HCT116 (cell line): ENCODE data around the gene SVIL. TPM values are rescaled to one million over a fixed set of nuclear protein-coding genes. Genes with fewer than 3 reads are reported as not detected.

Experiments used
- ATAC-seq: fragments of 200-7000 bp; cut with Tn5 transposase; 2 replicates; pipeline ENCODE4 v1.9.1; 2020; ENCODE audit warnings: mild to moderate bottlenecking, moderate library complexity
- BruUV-seq: library from RNA; stranded (reverse); fragments of 400-500 nt; replicated peaks from 2 replicates; lab custom pipeline; 2021; lab: Mats Ljungman, UMichigan
- CTCF ChIA-PET: fragments of 300-600 bp; sonication (Branson Sonifier 250); formaldehyde crosslinking; loops from one replicate; lab custom pipeline; 2021; ENCODE audit warnings: antibody characterized with exemption; lab: Charles Lee
- POLR2A ChIA-PET: fragments of 300-600, 350-600 bp; sonication (Branson Sonifier 250); formaldehyde crosslinking; loops from one replicate; lab custom pipeline; 2021; ENCODE audit warnings: antibody characterized with exemption; lab: Charles Lee
- RAD21 ChIA-PET, 2 experiments: fragments of 300-600 bp; sonication (Branson Sonifier 250); formaldehyde crosslinking; loops; one replicate each; lab custom pipeline; 2023; ENCODE audit warnings: low total read pairs in 2 of 2; ENCODE audit not compliant: uncharacterized antibody in 2 of 2, unreplicated experiment in 2 of 2, low non-redundant PET in 1 of 2; lab: Charles Lee
- DNase-seq: peaks from one replicate; pipeline ENCODE4 v3.0.0-alpha.2; 2010; ENCODE audit warnings: low read depth, low spot score
- H2AFZ ChIP-seq: fragments of 200-600 bp; shearing (Covaris generic), sonication (generic); 2 replicates; pipeline ENCODE4 v1.6.1; 2017; ENCODE audit warnings: low read depth, mixed run types, mixed read lengths, antibody characterized with exemption, low read length; ENCODE audit not compliant: poor library complexity, severe bottlenecking
- H3K27ac ChIP-seq: 2 replicates; pipeline ENCODE4 v1.5.1; 2012; ENCODE audit warnings: low read depth, low read length
- H3K27me3 ChIP-seq: fragments of 200-600 bp; sonication (generic); 2 replicates; pipeline ENCODE4 v1.6.1; 2016; ENCODE audit warnings: mixed run types, low read length, mixed read lengths; ENCODE audit not compliant: insufficient read depth
- H3K36me3 ChIP-seq, 2 experiments: fragments of 200-500 bp in 1 of 2; fragments of 200-600 bp in 1 of 2; sonication (Bioruptor generic) in 1 of 2; sonication (generic) in 1 of 2; 2 replicates each; pipeline versions ENCODE4 v1.5.1 to v1.6.1; 2014 to 2016; ENCODE audit warnings: low read length in 2 of 2, inconsistent platforms in 1 of 2, mixed read lengths in 1 of 2, mixed run types in 1 of 2; ENCODE audit not compliant: insufficient read depth in 2 of 2, control insufficient read depth in 1 of 2
- H3K4me1 ChIP-seq, 2 experiments: fragments of 200-600 bp in 1 of 2; sonication (generic) in 1 of 2; 2 replicates each; pipeline versions ENCODE4 v1.5.1 to v1.6.1; 2012 to 2017; ENCODE audit warnings: low read length in 2 of 2, inconsistent platforms in 1 of 2, mild to moderate bottlenecking in 1 of 2, mixed read lengths in 1 of 2, mixed run types in 1 of 2, moderate library complexity in 1 of 2; ENCODE audit not compliant: insufficient read depth in 2 of 2, control insufficient read depth in 1 of 2
- H3K4me2 ChIP-seq: fragments of 200-600 bp; sonication (generic); 2 replicates; pipeline ENCODE4 v1.6.1; 2017; ENCODE audit warnings: mixed run types, low read length, mixed read lengths
- H3K4me3 ChIP-seq, 2 experiments: fragments of 200-600 bp in 1 of 2; sonication (generic) in 1 of 2; replicated peaks in 1 of 2; 2 replicates each; pipeline ENCODE4 v1.5.1; 2011 to 2016; ENCODE audit warnings: low read length in 2 of 2, control low read depth in 1 of 2, low read depth in 1 of 2, mild to moderate bottlenecking in 1 of 2, mixed read lengths in 1 of 2, mixed run types in 1 of 2
- H3K79me2 ChIP-seq: fragments of 200-600 bp; sonication (generic); 2 replicates; pipeline ENCODE4 v1.6.1; 2017; ENCODE audit warnings: mild to moderate bottlenecking, mixed run types, low read length, moderate library complexity, mixed read lengths; ENCODE audit not compliant: insufficient read depth
- H3K9ac ChIP-seq: fragments of 200-600 bp; sonication (generic); 2 replicates; pipeline ENCODE4 v1.6.1; 2016; ENCODE audit warnings: low read length, mixed read lengths
- H3K9me2 ChIP-seq: fragments of 200-600 bp; sonication (generic), shearing (Covaris generic); 2 replicates; pipeline ENCODE4 v1.6.1; 2017; ENCODE audit warnings: mixed run types, mild to moderate bottlenecking, moderate library complexity; ENCODE audit not compliant: insufficient read depth
- H3K9me3 ChIP-seq, 2 experiments: fragments of 200-500 bp in 1 of 2; fragments of 200-600 bp in 1 of 2; sonication (Bioruptor generic) in 1 of 2; sonication (generic) in 1 of 2; 2 replicates each; pipeline ENCODE4 v1.6.1; 2014 to 2017; ENCODE audit warnings: low read length in 2 of 2, mixed read lengths in 2 of 2, inconsistent platforms in 1 of 2, low read depth in 1 of 2, mild to moderate bottlenecking in 1 of 2, mixed run types in 1 of 2, moderate library complexity in 1 of 2; ENCODE audit not compliant: control insufficient read depth in 1 of 2, insufficient read depth in 1 of 2
- H4K20me1 ChIP-seq: fragments of 200-600 bp; sonication (generic), shearing (Covaris generic); 2 replicates; pipeline ENCODE4 v1.6.1; 2017; ENCODE audit warnings: mixed run types, mild to moderate bottlenecking, moderate library complexity; ENCODE audit not compliant: insufficient read depth
- CBX3 ChIP-seq: IDR thresholded peaks from 2 replicates; pipeline ENCODE4 v1.6.1; 2012; ENCODE audit warnings: low read depth
- CEBPB ChIP-seq: IDR thresholded peaks from 2 replicates; pipeline ENCODE4 v1.6.1; 2012; ENCODE audit warnings: low read depth
- EZH2phosphoT487 ChIP-seq: fragments of 200-600 bp; IDR thresholded peaks from 2 replicates; pipeline ENCODE4 v1.6.1; 2018; ENCODE audit warnings: antibody characterized with exemption, borderline replicate concordance
- JUND ChIP-seq: IDR thresholded peaks from 2 replicates; pipeline ENCODE4 v1.6.1; 2012
- SIN3A ChIP-seq: IDR thresholded peaks from 2 replicates; pipeline ENCODE4 v1.6.1; 2012; ENCODE audit warnings: low read depth
- SP1 ChIP-seq: IDR thresholded peaks from 2 replicates; pipeline ENCODE4 v1.6.1; 2012; ENCODE audit warnings: low read depth
- ZFX ChIP-seq: fragments of 450-650 bp; IDR thresholded peaks from 2 replicates; pipeline ENCODE4 v1.6.1; 2017
- intact Hi-C: fragments of 100-400 bp; cut with micrococcal nuclease; formaldehyde crosslinking; loops from 2 replicates; pipeline ENCODE4 v1.10.0; 2022
- microRNA counts: library from miRNA; unstranded; fragments of <30 nt; microRNA quantifications from one replicate; lab custom pipeline; 2015
- microRNA-seq: library from miRNA; unstranded; fragments of <30 nt; microRNA quantifications from one replicate; pipeline ENCODE4, GENCODE V29; 2016; ENCODE audit warnings: borderline number of aligned reads
- total RNA-seq: library from RNA; stranded (reverse); gene quantifications from one replicate; pipeline ENCODE4 v1.2.1, GENCODE V29; 2021; ENCODE audit not compliant: unreplicated experiment
- TF ChIP-seq, protein P1 (sequence below): IDR thresholded peaks from 2 replicates; pipeline ENCODE4 v1.6.1; 2012

The SVIL gene
- total RNA-seq, 1 experiment from 2014 or later, result 27.0 TPM

DNA sequence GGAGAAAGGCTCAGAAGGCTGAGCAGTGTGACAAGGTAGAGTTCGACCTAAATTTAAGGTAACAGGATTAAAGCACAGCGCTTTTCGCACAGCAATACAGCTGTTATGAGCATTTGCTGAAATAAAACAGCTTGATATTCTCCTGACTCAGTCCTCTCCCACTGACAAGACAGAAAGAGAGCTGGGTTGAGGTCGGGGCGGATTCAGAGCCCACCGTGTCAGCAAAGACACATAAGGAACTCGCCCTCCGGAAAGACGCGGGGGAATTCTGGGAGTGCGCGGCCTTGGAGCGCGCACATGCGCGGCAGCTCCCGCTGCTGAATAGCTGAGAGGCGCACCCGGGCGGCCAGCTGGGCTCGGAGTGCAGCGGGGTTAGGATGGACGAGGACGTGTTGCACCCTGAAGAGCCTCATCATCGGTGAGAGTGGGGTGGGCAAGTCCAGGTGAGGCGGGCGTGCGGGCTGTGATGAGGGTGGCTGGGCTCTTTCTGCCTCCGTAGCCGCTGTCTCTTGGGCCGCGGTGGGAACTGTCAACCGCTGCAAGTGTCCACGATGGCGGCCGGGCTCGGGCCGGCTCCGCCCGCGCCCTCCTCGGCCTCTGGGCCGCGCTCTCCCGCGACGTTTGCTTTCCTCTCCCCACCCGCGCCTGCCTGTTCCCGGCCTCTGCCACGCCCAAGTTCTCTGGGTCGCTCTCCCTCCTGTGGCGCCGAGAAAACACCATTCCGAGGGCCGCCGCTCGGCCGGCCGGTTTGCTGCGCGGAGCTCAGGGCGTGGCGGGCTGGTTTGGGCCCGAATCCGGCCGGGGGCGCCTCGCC is 225.3 kb downstream of the SVIL start (continued):
- TF ChIP-seq JUND (no peak), ZFX (peak; percentile 81), CBX3 (0 out of 2 replicates have a peak, but pooled peaks have one; percentile 22), SP1 (no peak), EZH2phosphoT487 (no peak)
- TF ChIP-seq, all 23 proteins: peak for 6

DNA sequence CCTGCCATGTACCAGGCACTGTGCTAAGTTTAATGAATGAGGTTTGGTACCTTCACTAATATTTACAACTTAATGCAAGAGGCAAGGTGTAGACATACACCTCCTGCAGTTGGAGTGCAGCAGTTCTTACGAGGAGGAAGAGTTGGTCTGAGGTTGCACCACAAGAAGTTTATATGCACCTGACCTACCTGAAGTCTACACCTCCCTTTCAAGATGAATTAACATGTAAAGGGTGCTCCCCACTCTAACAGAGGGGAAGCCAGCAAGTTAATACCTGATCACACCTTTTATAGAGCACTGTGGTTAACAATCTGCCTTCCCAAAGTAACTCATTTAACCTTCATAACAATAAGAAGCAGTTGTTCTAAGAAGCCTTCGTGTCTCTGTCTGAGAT is 225.9 kb downstream of the SVIL start:
- Histone ChIP-seq H3K4me3 (peak overlapping the region; percentile 75 to 79), H3K9me2 (no peaks in the 10 kb centered on the region), H4K20me1 (peaks cover 4% of the 10 kb centered on the region; the same call in 1 of the 2 replicates), H3K4me1 (peaks cover 4 to 11% of the 10 kb centered on the region in 2 experiments; a peak in 3 of 4 replicates), H3K27me3 (no peaks in the 10 kb centered on the region), H3K27ac (peak overlapping the region; percentile 71), H3K36me3 (no peaks in the 10 kb centered on the region), H3K9me3 (peaks cover 0 to 8% of the 10 kb centered on the region in 2 experiments; a peak in 1 of 4 replicates), H3K79me2 (peaks cover 40% of the 10 kb centered on the region), H2AFZ (peak overlapping the region; percentile 92), H3K4me2 (peak overlapping the region; percentile 79), H3K9ac (peak overlapping the region; percentile 72; the same call in 1 of the 2 replicates)
- intact Hi-C loops, result no loop called here
- ChIA-PET POLR2A (no interaction called here), CTCF (interaction anchor here (1.0 kb wide), 1 partner anchor 21 kb away, joined by 5 read pairs; no protein-coding TSS in a partner anchor), RAD21 (no interaction called here)
- DNase-seq (no peak), ATAC-seq (no peak; the same call in 1 of the 2 replicates)
- TF ChIP-seq EZH2phosphoT487, result no peak
- TF ChIP-seq SIN3A, result no peak
- no peak for TF ChIP-seq CEBPB
- TF ChIP-seq, protein P1, sequence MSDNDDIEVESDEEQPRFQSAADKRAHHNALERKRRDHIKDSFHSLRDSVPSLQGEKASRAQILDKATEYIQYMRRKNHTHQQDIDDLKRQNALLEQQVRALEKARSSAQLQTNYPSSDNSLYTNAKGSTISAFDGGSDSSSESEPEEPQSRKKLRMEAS, result no peak
- BruUV-seq, result TSS peak; percentile 72

MicroRNA genes within 50 kb of the gene (microRNA counts, 767-probe panel; counts per million panel counts)
- microRNA hsa-miR-604 (lab: Ali Mortazavi, UCI) (not detected), microRNA hsa-miR-938 (lab: Ali Mortazavi, UCI) (not detected)

Small RNA genes within 50 kb of the gene (microRNA-seq; reads per million reads assigned to microRNA genes)
- gene MIR604 (not detected), gene MIR938 (not detected)
